ENCODE data around the gene TRIM44.
"Not testable (repeated sequence)": the region's sequence is repeated elsewhere in the genome, so short reads cannot be mapped to it uniquely, and the experiment has no call there.

- TF ChIP-seq EZH2 (IDR thresholded peaks at IDR 0.05; ENCODE audit: borderline replicate concordance, low read length); CTCF (conservative IDR thresholded peaks at IDR 0.05 in 1 of 2, IDR thresholded peaks at IDR 0.05 in 1 of 2; ENCODE audit: extremely low read depth in 1 of 2, insufficient read depth in 1 of 2, low read depth in 1 of 2, low read length in 2 of 2): not testable (repeated sequence)
Measured at GRCh38 chr11:35778943-35779342, 116.4 kb downstream of the TRIM44 start.
